HG02798 (cell line): ENCODE data around the gene GALNT16.
"Not testable (repeated sequence)": the region's sequence is repeated elsewhere in the genome, so short reads cannot be mapped to it uniquely, and the experiment has no call there.

Source experiments
- ATAC-seq: cut with Tn5 transposase; IDR thresholded peaks from one replicate; pipeline ENCODE4 v1.9.1; 2021; ENCODE audit warnings: mild to moderate bottlenecking; ENCODE audit not compliant: unreplicated experiment, poor library complexity

Gene GALNT16

GRCh38 chr14:69259527-69260189 is at the start of gene GALNT16:
Gene GALNT16 (plus strand): TSS chr14:69260158. CDS start chr14:69260291, 133 bp downstream.
- ATAC-seq, result no peak

- ATAC-seq, result no peak
Observed at GRCh38 chr14:69214393-69214792, 45.6 kb upstream of the GALNT16 start.

- not testable (repeated sequence) for ATAC-seq
Observed at GRCh38 chr14:69217663-69218062, 42.3 kb upstream of the GALNT16 start.

- ATAC-seq, result no peak
Observed at GRCh38 chr14:69224946-69225345, 35.0 kb upstream of the GALNT16 start.

- no peak for ATAC-seq
Observed at GRCh38 chr14:69226178-69226577, 33.8 kb upstream of the GALNT16 start.

GRCh38 chr14:69226736-69227135 is 33.2 kb upstream of the GALNT16 start:
- no peak for ATAC-seq

GRCh38 chr14:69231486-69231885 is 28.5 kb upstream of the GALNT16 start:
- ATAC-seq, result no peak

GRCh38 chr14:69232388-69232787 is 27.6 kb upstream of the GALNT16 start:
- ATAC-seq, result no peak

- no peak for ATAC-seq
Observed at GRCh38 chr14:69234106-69234505, 25.9 kb upstream of the GALNT16 start.

GRCh38 chr14:69235708-69236107 is 24.2 kb upstream of the GALNT16 start:
- ATAC-seq, result no peak

GRCh38 chr14:69237142-69237541 is 22.8 kb upstream of the GALNT16 start:
- no peak for ATAC-seq

- ATAC-seq, result no peak
Observed at GRCh38 chr14:69237584-69237983, 22.4 kb upstream of the GALNT16 start.

- ATAC-seq, result no peak
Observed at GRCh38 chr14:69238883-69239282, 21.1 kb upstream of the GALNT16 start.

GRCh38 chr14:69240527-69241173 is 19.3 kb upstream of the GALNT16 start:
- no peak for ATAC-seq

- ATAC-seq, result no peak
Observed at GRCh38 chr14:69241577-69241976, 18.4 kb upstream of the GALNT16 start.

GRCh38 chr14:69242311-69243224 is 17.4 kb upstream of the GALNT16 start:
- no peak for ATAC-seq

- ATAC-seq, result no peak
Observed at GRCh38 chr14:69244946-69245345, 15.0 kb upstream of the GALNT16 start.

GRCh38 chr14:69246331-69246730 is 13.6 kb upstream of the GALNT16 start:
- ATAC-seq, result no peak

GRCh38 chr14:69247676-69248440 is 12.1 kb upstream of the GALNT16 start:
- ATAC-seq, result no peak

- ATAC-seq, result no peak
Observed at GRCh38 chr14:69249603-69250002, 10.4 kb upstream of the GALNT16 start.
